NCI-H446 treated with DMSO at 0.1 percent for 48 hours (cell line): ENCODE data around the gene EHMT1.
"Not testable (repeated sequence)": the region's sequence is repeated elsewhere in the genome, so short reads cannot be mapped to it uniquely, and the experiment has no call there.

Experiments used
- DNase-seq: peaks from one replicate; lab custom pipeline; 2025; lab: John Stamatoyannopoulos, UW

The EHMT1 gene

GRCh38 chr9:137615387-137615871 lies 3.4 kb upstream of the EHMT1 start:
- DNase-seq, result no peak

- no peak for DNase-seq
These were observed 639 bp downstream of the EHMT1 start for GRCh38 chr9:137619240-137620047.

DNA sequence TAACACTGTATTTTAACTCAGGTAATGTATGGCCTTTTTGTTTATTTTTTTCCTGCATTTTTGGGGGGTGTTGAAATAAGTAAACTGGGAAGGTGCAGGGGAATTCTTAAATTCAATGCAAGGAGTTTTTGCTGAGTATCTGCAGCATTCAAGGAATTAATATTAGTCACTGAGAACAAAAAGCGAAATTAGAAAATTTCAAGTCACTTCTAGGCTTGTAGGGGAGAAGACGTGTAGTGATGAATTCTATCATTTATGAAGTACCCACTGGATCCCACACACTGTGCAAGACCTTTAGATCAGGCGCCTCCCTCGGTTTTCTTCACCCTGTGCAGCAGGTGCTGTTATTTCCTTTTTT lies 1.2 kb downstream of the EHMT1 start:
- DNase-seq, result no peak

DNA sequence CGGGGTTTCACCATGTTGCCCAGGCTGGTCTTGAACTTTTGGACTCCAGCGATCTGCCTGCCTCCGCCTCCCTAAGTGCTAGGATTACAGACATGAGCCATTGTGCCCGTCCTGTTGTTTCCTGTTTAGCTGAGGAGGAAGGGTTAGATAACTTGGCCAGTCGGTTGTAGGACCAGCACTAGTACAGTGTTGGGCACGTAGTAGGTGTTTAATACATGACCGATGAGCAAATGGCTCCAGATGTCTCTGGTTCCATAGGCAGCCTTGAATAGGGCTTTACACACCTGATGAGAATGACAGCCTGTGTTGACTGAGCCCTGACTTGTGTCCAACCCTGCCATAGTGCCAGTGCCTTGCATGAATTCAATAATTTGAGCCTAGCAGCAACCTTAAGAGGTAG lies 1.8 kb downstream of the EHMT1 start:
- DNase-seq, result no peak

GRCh38 chr9:137621131-137621757 lies 2.4 kb downstream of the EHMT1 start:
- DNase-seq, result no peak

- DNase-seq, result not testable (repeated sequence)
These were observed 3.4 kb downstream of the EHMT1 start for GRCh38 chr9:137622211-137622610.

- no peak for DNase-seq
These were observed 7.7 kb downstream of the EHMT1 start for GRCh38 chr9:137626464-137626863.

- not testable (repeated sequence) for DNase-seq
These were observed 8.6 kb downstream of the EHMT1 start for GRCh38 chr9:137627406-137627805.

DNA sequence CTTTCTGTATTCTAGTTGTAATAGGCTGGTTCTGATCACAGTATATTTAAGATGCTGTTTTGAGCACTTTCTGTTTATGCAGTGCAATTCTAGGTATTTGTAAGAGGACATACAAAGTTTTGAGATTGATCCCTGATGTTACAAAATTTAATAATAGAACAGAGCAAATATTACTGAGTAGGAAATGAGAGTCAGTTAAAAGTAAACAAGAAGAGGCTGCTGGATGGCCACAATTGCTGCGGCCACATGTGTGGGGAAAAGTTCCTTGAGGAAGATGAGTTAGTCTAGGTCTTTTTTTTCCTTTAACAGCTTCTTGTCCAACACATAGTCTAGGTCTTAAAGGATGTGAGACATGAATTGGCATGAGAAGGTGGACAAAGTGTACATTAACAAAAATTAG lies 11.3 kb downstream of the EHMT1 start:
- DNase-seq, result no peak

DNA sequence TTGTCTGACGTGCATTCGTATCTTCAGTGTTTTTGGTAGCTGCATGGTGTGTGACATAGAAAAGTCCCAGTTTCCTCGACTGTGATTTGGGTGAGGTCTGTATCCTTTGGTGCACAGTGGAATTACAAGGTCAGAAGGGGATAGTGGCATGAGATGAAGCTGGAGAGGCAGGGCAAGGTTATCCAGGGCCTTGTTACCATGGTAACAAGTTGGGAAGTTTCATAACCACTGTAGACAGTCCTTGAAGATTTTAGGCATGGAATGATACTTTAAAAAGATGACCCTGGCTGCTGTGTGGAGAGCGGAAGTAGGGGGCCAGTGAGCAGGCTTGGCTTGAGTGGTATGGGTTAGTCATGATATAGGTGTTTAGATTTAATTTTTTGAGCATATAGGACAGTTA lies 11.9 kb downstream of the EHMT1 start:
- DNase-seq, result no peak

- DNase-seq, result no peak
These were observed 12.8 kb downstream of the EHMT1 start for GRCh38 chr9:137631345-137632229.

- no peak for DNase-seq
These were observed 13.7 kb downstream of the EHMT1 start for GRCh38 chr9:137632230-137633161.

DNA sequence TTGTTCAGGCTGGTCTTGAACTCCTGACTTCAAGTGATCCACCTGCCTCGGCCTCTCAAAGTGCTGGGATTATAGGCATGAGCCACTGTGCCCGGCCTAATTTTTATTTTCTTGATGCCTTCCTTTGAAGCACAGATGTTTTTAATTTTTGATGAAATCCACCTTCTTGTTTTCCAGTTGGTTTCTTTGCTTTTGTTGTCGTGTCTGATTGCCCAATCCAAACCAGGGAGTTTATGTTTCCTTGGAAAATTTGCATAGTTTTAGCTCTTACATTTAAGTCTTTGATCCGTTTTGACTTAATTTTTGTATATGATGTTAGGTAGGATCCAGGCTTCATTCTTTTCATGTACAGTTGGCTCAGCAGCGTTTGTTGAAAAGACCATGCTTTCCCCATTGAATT lies 15.2 kb downstream of the EHMT1 start:
- DNase-seq, result no peak

- DNase-seq, result no peak
These were observed 19.9 kb downstream of the EHMT1 start for GRCh38 chr9:137638680-137639079.

DNA sequence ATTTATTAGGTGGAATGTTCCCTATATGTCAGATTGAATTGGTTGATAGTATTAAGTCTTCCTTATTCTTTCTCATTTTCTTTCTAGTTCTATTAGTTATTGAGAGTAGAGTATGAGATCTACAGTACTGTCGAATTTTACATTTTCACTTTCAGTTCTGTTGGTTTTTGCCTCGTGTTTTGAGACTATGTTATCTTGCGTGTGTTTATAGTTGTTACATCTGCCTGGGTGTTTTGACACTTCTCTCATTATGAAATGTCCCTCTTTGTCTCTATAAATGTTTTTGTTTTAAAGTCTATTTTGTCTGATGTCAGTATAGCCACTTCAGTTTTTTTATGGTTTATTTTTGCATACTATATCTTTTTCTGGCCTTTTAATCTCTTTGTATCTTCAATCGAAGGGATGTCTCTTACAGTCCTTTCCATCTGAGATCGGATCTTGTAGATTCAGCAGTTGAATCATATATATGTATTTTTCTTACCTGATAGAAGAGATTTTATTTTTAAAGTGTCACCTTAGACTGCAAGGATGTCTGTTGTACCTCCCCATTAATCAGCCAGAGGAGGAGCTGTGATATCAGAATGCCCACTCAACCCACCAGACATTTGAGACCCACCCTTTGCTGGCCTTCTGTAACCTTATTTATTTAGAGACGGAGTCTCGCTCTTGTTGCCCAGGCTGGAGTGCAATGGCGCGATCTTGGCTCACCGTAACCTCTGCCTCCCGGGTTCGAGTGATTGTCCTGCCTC lies 20.7 kb downstream of the EHMT1 start:
- DNase-seq, result no peak

DNA sequence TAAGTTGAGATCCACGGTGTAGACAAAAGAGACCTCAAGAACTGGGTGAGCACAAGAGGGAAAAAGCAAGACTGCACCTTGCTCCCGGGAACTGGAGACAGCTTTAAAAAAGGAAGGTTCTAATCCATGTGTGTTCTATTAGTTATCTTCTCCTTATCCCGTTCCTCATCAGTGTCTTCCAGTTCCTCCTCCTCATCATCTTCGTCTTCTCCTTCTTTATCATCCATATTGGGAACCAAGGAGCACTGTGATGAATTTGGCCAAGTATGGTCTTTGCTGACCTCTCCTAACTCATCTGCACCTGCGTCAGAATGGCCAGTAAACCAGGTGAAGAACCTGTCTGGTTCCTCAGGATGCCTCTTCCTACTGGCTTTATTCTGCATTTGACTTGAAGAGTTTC lies 22.1 kb downstream of the EHMT1 start:
- DNase-seq, result no peak

DNA sequence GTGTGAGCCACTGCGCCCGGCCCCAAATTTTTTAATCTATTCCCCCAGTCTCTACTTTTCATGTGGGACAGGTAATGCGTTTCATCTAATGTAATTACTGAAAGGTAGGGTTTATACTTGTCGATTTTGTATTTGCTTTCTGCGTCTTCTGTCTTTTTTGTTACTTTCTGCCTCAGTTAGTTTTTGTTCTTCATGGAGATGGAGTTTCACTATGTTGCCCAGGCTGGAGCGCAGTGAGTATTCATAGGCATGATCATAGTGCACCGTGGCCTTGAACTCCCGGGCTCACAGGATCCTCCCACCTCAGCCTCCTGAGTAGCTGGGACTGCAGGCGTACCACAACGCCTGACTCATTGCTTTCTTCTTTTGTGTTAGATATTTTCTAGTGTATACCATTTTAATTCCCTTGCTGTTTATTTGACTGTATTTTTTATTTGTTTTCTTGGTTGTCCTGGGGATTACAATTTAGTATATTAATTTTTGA lies 23.4 kb downstream of the EHMT1 start:
- no peak for DNase-seq

DNA sequence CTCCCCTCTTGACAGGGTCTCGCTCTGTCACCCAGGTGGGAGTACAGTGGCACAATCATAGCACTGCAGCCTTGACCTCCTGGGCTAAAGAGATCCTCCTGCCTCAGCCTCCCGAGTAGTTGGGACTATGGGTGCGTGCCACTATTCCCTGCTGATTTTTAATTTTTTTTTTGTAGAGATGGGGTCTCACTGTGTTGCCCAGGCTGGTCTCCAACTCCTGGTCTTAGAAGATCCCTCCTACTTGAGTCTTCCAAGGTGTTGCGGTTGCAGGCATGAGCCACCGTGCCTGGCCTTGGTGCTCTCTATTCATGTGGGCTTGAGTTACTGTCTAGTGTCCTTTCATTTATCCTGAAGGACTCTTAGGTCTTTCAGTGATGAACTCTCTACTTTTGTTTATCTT lies 24.1 kb downstream of the EHMT1 start:
- no peak for DNase-seq

DNA sequence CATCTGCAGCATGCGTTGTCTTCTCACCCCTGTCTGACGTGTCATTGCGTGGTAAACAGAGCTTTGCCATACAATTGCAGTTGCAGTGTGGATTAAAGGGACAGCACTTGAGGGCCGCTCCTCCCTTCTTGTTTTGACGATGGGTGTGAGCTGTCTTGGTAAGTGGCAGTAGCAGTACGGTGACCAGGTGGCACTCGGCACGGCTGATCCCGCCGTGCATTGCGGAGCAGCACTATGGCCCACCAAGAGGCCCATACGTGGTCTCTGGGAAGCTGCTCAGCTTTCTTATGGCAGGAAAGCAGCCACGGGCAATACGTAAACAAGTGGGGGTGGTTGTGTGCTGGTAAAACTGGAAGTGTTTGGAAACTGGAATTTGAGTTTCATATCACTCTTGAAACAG lies 25.1 kb downstream of the EHMT1 start:
- DNase-seq, result no peak

DNA sequence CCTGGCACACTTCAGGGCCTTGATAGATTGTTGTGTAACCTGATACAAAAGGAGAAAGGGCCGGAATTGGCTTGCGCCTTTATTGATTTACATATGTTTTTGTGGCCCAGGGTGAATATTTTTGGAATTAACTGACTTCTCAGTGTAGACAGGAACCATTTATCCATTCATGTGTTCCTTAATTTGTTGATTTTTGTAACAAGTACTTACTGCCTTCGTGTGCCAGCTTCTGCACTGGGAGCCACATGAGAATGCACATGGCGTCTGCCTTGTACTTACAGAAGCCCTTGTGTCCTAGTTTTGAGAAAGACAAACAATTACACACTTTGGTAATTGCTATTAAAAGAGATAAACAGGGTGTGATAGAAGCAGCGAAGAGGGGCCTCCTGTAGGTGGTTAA lies 26.4 kb downstream of the EHMT1 start:
- no peak for DNase-seq

- DNase-seq, result no peak
These were observed 27.5 kb downstream of the EHMT1 start for GRCh38 chr9:137646341-137646740.
